HEK293T (cell line): ENCODE results near the gene ZMIZ1.
"Not testable (repeated sequence)": the region's sequence is repeated elsewhere in the genome, so short reads cannot be mapped to it uniquely, and the experiment has no call there.

Experiments
- CTCF ChIA-PET: fragments of 350-600 bp; formaldehyde crosslinking; extraction: SDS; loops from one replicate; lab custom pipeline; 2021; ENCODE audit warnings: antibody characterized with exemption, inconsistent platforms; lab: Yijun Ruan, JAX
- POLR2A ChIA-PET: fragments of 350-600 bp; formaldehyde crosslinking; extraction: SDS; loops from one replicate; lab custom pipeline; 2020; ENCODE audit warnings: antibody characterized with exemption, inconsistent platforms; lab: Yijun Ruan, JAX
- DNase-seq: peaks from one replicate; pipeline ENCODE4 v3.0.0; 2012; ENCODE audit warnings: mixed read lengths; ENCODE audit errors: extremely low spot score
- ARNT ChIP-seq: fragments of 450-650 bp; IDR thresholded peaks from 2 replicates; pipeline ENCODE4 v1.6.1; 2017; ENCODE audit warnings: mild to moderate bottlenecking
- BHLHE40 ChIP-seq: fragments of 450-650 bp; IDR thresholded peaks from 2 replicates; pipeline ENCODE4 v1.6.1; 2016; ENCODE audit warnings: mild to moderate bottlenecking, moderate library complexity, borderline replicate concordance
- CTBP1 ChIP-seq: fragments of 450-650 bp; IDR thresholded peaks from 2 replicates; pipeline ENCODE4 v1.6.1; 2016; ENCODE audit warnings: borderline replicate concordance
- ELF4 ChIP-seq: fragments of 450-650 bp; IDR thresholded peaks from 2 replicates; pipeline ENCODE4 v1.6.1; 2017; ENCODE audit warnings: antibody characterized with exemption
- FOXA1 ChIP-seq: fragments of 450-650 bp; IDR thresholded peaks from 2 replicates; pipeline ENCODE4 v1.6.1; 2016; ENCODE audit warnings: mild to moderate bottlenecking
- FOXK2 ChIP-seq: fragments of 450-650 bp; IDR thresholded peaks from 2 replicates; pipeline ENCODE4 v1.6.1; 2016; ENCODE audit warnings: mild to moderate bottlenecking
- FOXM1 ChIP-seq: fragments of 450-650 bp; IDR thresholded peaks from 2 replicates; pipeline ENCODE4 v1.6.1; 2017; ENCODE audit warnings: mild to moderate bottlenecking, borderline replicate concordance
- HDGF ChIP-seq: fragments of 450-650 bp; IDR thresholded peaks from 2 replicates; pipeline ENCODE4 v1.6.1; 2017; ENCODE audit warnings: antibody characterized with exemption, borderline replicate concordance
- L3MBTL2 ChIP-seq: fragments of 450-650 bp; conservative IDR thresholded peaks from 2 replicates; pipeline ENCODE4 v1.6.1; 2016; ENCODE audit warnings: mild to moderate bottlenecking
- LEF1 ChIP-seq: fragments of 450-650 bp; IDR thresholded peaks from 2 replicates; pipeline ENCODE4 v1.6.1; 2017; ENCODE audit warnings: mild to moderate bottlenecking, borderline replicate concordance
- NFRKB ChIP-seq: fragments of 450-650 bp; IDR thresholded peaks from 2 replicates; pipeline ENCODE4 v1.6.1; 2016; ENCODE audit warnings: mild to moderate bottlenecking, moderate library complexity
- PKNOX1 ChIP-seq: fragments of 450-650 bp; IDR thresholded peaks from 2 replicates; pipeline ENCODE4 v1.6.1; 2016
- SP1 ChIP-seq: fragments of 450-650 bp; IDR thresholded peaks from 2 replicates; pipeline ENCODE4 v1.6.1; 2017
- SUZ12 ChIP-seq: fragments of 450-650 bp; IDR thresholded peaks from 2 replicates; pipeline ENCODE4 v1.6.1; 2016; ENCODE audit warnings: mild to moderate bottlenecking
- TARDBP ChIP-seq: fragments of 450-650 bp; IDR thresholded peaks from 2 replicates; pipeline ENCODE4 v1.6.1; 2016
- ZNF384 ChIP-seq: fragments of 450-650 bp; IDR thresholded peaks from 2 replicates; pipeline ENCODE4 v1.6.1; 2016

ZMIZ1 gene

DNA sequence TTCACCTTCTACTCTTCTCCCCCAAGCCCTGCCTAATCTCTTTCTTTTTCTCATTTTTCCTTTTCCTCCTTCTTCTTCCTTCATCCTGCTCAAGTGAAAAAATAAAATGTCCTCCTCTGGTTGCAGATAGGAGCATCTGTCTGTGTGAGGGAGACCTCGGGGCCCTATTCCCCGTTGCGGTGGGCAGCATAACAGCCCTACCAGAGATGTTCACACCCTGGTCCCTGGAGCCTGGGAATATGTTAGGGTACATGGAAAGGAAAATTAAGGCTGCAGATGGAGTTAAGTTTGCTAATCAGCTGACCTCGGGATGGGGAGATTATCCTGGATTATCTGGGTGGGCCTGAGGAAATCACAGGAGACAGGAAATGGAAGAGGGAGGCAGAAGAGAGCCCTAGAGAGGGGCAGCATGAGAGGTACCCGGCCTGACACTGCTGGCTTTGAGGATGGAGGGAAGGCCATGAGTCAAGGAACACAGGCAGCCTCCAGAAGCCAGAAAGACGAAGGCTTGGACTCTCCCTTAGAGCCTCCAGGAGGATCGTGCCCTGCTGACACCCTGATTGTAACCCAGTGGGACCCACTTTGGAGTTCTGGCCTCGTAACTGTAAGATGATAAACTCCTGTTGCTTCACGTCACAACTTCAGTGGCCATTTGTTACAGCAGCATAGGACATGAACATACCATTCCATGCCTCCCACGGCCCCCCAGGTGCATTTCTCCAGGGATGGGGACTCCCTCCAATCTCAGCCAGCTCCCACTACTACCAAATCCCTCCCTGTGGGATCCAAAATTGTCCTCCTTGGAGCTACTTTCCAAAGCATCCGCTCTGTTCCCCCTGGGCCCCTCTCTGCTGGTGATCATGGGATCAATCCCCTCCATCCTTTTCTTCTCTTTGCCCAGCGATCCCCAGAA is 39.0 kb upstream of the ZMIZ1 start:
- ChIA-PET POLR2A (no interaction called here), CTCF (no interaction called here)
- no peak for DNase-seq
- no peak for TF ChIP-seq PKNOX1
- TF ChIP-seq FOXA1: no peak
- no peak for TF ChIP-seq FOXK2
- TF ChIP-seq ELF4: no peak
- TF ChIP-seq TARDBP: no peak
- TF ChIP-seq BHLHE40: no peak
- TF ChIP-seq SUZ12: no peak
- TF ChIP-seq HDGF: no peak
- no peak for TF ChIP-seq ZNF384
- TF ChIP-seq L3MBTL2: no peak

DNA sequence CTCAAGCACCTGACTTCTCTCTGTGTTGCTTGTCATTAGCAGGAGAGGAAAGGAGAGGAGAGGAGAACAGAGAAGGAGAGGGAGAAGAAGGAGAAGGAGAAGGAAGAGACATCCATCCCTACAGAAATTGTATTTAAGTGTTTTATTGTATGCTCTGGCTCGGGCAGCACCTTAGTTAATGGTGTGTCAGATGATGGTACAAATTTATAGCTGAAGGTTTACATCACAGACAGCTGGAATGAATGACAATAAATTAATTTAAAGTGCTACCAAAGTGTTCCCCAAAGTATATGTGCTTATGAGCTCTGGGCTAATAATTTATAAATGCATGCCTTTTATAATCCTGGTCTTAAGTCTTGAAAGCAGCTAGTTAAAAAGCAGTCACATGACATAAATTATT is 38.1 kb upstream of the ZMIZ1 start:
- ChIA-PET CTCF (no interaction called here), POLR2A (no interaction called here)

DNA sequence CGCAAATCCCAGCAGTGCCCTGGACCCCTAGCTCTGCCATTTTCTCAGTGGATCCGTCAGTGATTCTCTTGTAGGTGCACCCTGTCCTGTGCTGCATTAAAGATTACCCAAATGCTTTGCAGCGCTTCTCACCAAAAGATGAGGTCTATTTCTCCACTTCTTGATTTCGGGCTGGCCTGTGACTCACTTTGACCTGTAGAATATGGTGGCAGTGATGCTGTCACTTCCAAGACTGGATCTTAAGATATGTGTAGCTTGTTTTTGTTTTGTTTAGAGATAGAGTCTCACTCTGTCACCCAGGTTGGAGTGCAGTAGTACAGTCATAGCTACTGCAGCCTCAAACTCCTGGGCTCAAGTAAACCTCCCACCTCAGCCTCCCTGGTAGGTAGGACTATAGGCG is 37.0 kb upstream of the ZMIZ1 start:
- ChIA-PET POLR2A (no interaction called here), CTCF (no interaction called here)
- DNase-seq: no peak
- TF ChIP-seq FOXM1 (no peak), ARNT (no peak), LEF1 (no peak), PKNOX1 (no peak), SP1 (no peak), ZNF384 (no peak), HDGF (no peak), SUZ12 (no peak), ELF4 (no peak), L3MBTL2 (no peak), NFRKB (no peak), CTBP1 (no peak), FOXK2 (no peak), BHLHE40 (no peak), TARDBP (no peak), FOXA1 (no peak)

More for the DNA sequence above, 38.1 kb upstream of the ZMIZ1 start:
- TF ChIP-seq HDGF: no peak
- no peak for TF ChIP-seq LEF1
- TF ChIP-seq NFRKB: no peak
- TF ChIP-seq PKNOX1: no peak
- TF ChIP-seq L3MBTL2: no peak
- no peak for TF ChIP-seq ARNT
- TF ChIP-seq SP1: no peak
- DNase-seq: no peak

GRCh38 chr10:79034271-79034876 is 34.4 kb upstream of the ZMIZ1 start:
- no peak for DNase-seq
- TF ChIP-seq FOXM1: no peak
- no peak for TF ChIP-seq CTBP1
- no peak for TF ChIP-seq SUZ12
- ChIA-PET CTCF (no interaction called here), POLR2A (no interaction called here)

DNA sequence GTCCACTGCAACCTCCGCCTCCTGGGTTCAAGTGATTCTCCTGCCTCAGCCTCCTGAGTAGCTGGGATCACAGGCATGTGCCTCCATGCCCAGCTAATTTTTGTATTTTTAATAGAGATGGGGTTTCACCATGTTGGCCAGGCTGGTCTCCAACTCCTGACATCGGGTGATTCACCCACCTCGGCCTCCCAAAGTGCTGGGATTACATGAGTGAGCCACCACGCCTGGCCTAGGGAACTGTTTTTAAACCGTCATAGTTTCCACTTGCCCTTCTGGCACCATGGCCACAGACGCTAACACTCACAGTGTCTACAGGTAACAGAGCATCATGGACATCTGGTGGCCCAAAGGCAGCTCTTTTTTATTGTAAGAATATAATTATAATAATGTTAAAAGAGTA is 32.4 kb upstream of the ZMIZ1 start:
- POLR2A ChIA-PET: interaction anchor here (0.9 kb wide), 1 partner anchor 73 kb away, joined by 3 read pairs; no protein-coding TSS in a partner anchor
- DNase-seq, CTCF ChIA-PET: not testable (repeated sequence)

DNA sequence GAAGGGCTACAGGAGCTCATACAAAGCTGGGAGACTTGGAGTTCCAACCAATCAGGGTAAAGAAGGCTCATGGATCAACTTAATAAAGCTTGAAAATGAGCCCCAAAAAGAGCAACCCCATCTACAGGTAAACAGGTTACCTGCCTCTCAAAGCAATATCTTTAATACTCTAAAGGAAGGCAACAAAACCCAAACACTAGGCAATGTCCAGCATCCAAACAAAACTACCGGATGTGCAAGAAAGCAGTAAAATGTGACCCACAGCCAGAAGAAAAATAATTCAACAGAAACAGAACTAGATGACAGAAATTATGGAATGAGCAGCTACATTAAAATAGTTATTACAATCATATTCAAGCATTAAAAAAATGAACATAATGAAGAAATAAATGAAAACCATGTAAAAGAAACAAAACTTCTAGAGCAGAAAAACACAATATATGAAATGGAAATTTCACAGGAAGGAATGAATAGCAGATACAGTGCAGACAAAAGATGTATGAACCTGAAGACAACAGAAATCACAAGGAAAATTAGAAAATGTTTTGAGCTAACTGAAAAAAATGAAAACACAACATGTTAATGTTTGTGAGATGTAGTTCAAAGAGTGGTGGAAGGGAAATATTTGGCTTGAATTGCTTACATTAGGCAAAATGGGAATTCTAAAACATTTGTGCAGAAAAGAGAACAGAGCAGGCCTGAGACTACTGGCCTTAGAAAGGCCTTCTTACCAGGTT is 30.5 kb upstream of the ZMIZ1 start:
- DNase-seq: no peak
- CTCF ChIA-PET: no interaction called here
- TF ChIP-seq SP1 (no peak), ELF4 (no peak), ZNF384 (no peak), BHLHE40 (no peak), ARNT (no peak), NFRKB (no peak), FOXK2 (no peak), HDGF (no peak), TARDBP (no peak), PKNOX1 (no peak), SUZ12 (no peak), CTBP1 (no peak), L3MBTL2 (no peak), FOXA1 (no peak), LEF1 (no peak), FOXM1 (no peak)
- POLR2A ChIA-PET: interaction anchor here (1.2 kb wide), 1 partner anchor 15 kb away, joined by 4 read pairs; no protein-coding TSS in a partner anchor
